ENCODE measurements around the gene NR2C1.
"Not testable (repeated sequence)": the region's sequence is repeated elsewhere in the genome, so short reads cannot be mapped to it uniquely, and the experiment has no call there.

NR2C1 gene

DNA sequence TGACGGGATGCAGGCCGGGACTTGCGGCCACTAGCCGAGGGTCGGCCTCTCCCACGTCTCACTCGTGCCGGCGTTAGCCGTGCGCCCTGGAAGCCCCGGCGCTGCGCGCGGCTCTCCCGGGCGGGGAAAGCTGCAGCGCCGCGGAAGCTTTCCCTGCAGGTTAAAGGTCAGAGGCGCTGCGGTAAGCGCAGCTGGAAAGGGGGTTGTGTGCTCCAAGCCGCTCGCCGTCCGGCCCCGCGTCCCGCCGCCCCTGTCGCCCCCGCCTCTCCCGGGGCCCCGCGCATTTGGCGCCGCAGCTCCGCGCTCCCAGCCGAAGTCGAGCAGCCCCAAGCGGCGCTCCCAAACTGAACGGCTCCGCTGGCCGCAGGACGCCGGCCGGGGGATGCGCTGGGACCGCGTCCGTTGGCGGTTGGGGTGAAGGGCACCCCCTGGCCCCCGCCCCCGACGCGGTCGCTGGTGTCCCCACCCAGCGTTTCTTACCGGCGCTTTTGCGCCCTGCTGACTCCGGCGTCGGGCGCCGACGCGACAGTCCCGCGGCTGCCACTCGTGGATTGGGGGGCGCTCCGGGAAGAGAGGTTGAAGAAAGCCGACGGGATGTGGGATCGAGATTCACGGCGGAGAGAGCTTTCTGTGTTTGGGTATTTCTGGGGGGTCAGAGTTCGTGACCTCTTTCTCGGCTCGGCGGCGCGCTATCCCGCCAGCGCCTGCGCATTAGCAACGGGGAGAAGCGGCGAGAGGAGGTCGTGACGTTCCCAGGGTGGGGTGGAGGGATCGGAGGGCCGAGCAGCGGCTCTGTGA lies at the start of gene NR2C1:
TSS of gene NR2C1 (minus strand) at position 719 of the 798 bp plus-strand sequence. CDS start 6,234 bp downstream, outside the sequence.
- DNase-seq, result peak; percentile 95

DNA sequence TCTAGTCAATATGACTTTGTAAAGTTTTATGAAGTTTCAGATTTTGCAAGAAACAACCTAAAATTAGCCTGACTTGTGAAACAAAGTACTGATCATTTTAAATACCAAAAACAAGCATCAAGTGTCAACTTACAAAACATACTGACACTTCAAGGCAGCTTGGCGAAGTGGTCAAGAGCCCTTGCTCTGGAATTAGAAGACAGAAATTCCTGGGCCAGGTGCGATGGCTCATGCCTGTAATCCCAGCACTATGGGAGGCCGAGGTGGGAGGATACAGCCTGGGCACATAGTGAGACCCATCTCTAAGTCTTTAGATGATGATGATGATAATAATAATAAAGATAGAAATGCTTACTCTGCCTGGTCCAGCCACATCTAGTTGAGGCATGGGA lies 45.4 kb upstream of the NR2C1 start:
- no peak for DNase-seq

DNA sequence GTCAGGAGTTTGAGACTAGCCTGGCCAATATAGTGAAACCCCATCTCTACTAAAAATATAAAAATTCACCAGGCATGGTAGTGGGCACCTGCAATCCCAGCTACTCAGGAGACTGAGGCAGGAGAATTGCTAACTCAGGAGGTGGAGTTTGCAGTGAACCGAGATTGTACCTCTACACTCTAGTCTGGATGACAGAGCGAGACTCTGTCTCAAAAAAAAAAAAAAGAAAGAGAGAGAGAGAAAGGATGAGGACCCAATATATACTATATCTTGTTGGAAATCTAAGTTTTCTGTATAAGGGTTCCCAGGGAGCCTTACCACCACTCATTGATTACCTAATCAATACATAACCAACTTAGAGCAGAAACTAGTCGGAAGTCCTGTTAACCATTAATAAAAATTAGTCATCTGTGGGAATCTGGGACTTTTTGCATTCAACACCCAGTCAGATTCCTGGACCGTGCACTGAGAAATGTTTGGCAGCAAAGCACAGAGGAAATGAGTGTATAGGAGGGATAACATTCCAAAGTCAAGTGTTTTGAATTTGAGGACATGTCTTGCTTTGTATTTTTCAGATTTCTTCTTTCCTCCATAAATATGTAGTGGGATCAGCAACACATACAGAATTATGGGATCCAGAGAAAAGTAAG lies 44.8 kb upstream of the NR2C1 start:
- DNase-seq, result no peak

DNA sequence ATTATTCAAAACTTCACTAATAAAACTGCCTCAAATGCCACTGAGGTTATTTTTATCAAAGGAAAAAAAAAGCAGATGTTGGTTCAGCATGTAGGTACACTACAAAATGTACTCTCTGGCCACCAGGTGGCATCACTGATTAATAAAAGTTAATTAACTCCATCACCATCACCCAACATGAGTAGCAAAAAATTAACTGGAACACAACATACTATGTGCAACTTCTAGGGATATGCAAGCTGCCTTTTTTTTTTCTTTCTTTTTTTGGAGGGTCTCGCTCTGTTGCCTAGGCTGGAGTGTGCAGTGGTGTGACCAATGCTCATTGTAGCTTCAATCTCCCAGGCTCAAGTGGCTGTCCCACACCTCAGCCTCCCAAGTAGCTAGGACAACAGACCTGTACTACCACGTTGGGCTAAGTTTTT lies 43.8 kb upstream of the NR2C1 start:
- DNase-seq, result peak; percentile 77

DNA sequence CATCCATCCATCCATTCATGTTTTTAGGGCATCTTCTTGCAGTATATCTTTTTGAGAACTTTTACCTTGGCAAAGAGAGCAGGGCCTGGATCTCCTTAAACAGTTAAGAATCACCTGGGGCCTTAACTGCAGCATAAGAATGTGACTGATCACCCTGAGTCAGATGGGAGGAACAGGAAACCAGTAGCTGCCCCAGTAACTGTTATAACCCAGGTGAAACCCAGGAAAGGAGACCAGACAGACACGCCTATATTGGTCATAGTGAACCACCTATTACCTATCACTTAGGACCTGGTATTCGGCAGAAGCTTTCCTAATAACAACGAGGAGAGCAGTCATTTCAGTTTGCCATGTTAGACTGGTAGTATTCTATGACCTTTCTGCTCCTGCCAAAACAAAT lies 43.4 kb upstream of the NR2C1 start:
- DNase-seq, result no peak

DNA sequence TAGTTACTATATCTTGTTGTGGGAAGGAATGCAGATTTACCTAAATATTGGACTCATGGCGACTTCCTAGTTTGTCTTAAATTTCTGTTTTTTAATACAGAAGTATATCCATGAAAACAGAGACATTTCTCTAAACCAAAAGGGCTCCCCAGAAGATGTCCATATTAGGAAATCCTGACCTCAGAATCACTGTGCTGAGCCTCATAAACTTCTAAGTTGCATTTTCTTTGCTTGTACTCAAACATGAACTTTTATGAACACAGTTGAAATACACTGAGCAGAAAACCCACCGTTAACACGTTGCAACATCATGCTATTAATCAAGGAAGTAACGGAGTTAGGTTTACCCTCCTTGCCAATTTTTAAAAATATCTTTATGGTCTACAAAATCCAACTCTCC lies 42.9 kb upstream of the NR2C1 start:
- DNase-seq, result no peak

DNA sequence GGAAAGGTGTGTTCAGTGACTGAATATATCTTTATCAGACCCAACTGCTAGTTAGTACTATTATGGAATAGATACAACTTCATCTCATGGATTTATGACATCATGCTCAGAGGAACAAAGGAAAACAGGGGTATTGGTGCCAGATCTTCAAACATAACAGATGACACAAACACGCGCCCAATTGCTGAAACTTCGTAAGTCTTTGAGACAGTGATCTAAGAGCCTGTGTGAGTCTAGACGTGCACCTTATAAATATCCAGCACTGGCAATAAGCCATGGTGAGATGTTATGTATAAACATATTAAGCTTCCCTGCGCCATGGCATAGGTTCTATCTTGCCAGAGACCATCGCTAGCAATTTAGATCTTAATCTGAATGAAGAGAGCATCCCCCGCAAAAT lies 42.2 kb upstream of the NR2C1 start:
- DNase-seq, result no peak

DNA sequence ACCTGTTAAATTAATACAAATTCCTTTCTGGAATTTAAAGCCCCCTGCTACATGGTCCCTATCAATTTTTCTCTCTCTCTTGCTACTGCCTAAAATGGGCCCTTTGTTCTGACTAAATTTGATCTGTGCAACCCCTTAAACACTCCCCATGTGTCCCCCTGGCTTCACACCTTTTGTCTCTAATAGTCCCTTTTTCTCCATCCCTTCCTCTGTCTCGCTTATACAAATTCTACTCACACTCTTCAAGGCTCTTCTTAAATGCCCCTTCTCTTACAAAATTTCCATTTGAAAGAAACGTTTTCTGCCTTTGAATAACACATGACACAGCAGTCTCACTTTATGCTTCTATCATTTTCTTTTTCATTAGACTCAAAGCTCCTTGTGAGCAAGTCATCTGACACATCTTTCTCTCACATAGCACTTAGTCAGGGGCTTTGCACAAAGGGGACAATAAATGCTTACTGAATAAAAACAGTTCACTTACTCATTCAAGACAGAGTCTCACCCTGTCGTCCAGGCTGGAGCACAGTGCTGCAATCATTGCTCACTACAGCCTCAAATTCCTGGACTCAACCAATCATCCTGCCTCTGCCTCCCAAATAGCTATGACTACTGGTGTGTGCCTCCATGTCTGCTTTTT lies 41.5 kb upstream of the NR2C1 start:
- no peak for DNase-seq

DNA sequence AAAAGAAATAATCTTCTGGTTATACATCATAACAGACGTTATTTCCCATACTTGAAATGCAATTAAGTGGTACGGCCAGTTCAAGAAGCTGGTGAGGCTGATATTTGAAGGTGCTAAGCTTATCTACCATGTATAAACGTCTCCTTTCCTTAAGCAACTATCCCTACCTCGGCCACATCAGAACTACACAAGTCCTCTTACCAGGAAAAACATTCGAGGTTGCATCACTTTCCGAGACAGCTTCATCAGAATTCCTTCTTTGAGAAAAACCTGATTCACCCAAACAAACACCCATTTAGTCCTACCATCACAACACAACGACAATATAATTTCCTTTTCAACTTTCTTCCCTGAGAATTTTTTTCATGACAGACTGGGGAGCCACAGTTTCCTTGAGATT lies 33.9 kb upstream of the NR2C1 start:
- no peak for DNase-seq

DNA sequence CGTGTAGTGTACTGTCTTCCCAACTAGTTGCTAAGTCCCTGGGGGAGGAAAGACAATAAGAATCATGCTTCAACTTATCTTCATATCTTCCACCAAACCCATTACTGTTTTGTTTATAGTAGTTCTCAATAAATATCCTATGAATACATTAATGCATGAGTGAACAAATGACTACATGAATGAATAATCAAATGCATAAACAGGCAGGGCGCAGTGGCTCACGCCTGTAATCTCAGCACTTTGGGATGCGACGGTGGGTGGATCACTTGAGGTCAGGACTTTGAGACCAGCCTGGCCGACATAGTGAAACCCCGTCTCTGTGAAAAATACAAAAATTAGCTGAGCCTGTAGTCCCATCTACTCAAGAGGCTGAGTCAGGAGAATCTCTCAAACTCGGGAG lies 32.1 kb upstream of the NR2C1 start:
- DNase-seq, result no peak

DNA sequence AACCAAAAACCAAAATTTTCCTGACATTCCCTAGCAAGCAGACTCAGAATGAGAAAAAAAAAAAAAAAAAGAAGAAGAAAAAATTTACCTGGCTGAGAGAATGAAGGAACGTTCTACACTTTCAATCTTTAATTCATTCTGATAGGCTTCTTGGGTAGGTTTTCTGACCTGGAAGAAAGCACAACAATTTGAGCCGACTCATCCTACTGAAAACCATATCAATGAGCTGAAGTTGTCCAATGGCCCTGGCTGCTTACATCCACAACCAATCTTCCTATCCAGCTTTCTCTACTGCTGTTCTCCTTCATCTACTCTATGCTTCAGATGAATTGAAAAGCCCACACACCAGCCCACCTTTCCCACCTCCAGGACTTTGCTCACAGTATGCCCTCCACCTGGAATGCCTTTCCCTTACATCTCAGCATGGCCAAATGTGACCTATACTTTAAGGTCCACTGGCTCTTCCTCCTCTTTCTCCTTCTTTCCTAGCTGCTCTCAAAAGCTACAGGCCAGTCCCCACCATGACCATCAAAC lies 31.6 kb upstream of the NR2C1 start:
- no peak for DNase-seq

DNA sequence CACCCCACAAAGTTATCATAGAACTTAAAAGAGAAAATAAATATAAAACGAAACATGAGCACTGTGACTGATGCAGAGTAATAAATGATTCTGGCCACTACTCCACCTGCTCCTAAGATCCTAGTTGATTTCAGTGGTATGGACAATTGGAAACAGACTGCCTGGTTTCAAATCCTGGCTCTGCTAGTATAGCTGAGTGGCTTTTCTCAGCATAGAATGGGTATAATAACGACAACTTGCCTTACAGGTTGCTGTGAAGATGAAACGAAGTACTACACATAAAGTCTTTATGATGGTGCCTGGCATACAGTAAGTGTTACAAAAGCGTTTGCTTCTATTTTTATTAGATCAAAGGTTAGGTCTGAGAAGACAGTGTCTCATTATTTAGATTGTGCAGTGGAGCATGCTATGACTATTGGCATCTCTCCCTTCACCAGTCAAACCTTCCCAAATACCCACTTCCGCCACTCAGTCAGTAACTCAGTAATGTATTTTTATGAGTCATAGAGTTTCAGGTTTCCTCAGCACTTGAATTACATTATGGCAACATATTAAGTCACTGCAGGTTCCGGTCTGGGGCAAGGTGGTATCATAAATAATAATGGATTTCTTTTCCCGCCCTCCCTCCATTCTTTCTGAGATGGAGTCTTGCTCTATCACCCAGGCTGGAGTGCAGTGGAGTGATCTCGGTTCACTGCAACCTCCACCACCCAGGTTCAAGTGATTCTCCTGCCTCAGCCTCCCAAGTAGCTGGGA lies 29.7 kb upstream of the NR2C1 start:
- peak; percentile 15 for DNase-seq

DNA sequence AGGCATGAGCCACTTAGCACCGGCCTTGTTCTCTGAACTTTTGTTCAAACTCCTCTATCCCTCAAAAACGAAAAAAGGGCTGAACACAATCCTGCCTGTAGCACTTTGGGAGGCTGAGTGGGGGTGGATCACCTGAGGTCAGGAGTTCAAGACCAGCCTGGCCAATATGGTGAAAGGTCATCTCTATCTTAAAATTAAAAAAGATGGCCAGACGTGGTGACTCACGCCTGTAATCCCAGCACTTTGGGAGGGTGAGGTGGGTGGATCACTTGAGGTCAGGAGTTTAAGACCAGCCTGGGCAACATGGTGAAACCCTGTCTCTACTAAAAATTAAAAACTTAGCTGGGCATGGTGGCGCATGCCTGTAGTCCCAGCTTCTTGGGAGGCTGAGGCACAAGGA lies 28.5 kb upstream of the NR2C1 start:
- DNase-seq, result not testable (repeated sequence)

DNA sequence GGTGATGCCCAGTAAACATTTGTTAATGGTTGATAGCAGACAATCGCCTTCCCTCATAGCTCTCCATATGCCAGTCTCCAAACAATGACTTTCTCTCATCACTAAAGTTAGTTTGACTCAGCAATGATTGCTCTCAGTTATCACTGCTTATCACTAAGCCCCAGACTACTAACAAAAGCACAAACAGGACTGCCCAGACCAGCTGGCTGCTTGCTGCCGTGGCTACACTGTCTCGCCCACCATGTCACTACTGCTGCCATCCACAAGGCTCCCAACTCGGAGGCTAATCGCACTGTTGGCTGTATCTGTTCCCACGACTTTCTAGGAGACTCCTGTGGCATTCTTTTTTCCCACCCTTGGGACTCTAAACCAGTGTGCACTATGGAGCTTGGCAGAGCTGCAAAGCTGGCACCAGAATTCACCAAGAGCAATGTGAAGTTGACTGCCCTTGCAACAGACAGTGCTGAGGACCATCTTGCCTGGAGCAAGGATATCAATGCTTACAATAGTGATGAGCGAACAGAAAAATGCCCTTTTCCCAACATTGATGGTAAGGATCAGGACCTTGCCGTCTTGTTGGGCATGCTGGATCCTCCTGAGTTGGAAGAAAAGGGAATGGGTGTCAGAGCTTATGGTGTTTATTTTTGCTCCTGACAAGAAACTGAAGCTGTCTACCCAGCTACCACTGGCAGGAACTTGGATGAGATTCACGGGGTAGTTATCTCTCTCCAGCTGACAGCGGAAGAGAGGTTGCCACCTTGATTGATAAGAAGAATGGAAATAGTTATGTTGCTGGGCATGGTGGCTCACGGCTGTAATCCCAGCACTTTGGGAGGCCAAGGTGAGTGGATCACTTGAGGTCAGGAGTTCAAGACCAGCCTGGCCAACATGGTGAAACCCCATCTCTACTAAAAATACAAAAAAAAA lies 27.1 kb upstream of the NR2C1 start:
- DNase-seq, result no peak

DNA sequence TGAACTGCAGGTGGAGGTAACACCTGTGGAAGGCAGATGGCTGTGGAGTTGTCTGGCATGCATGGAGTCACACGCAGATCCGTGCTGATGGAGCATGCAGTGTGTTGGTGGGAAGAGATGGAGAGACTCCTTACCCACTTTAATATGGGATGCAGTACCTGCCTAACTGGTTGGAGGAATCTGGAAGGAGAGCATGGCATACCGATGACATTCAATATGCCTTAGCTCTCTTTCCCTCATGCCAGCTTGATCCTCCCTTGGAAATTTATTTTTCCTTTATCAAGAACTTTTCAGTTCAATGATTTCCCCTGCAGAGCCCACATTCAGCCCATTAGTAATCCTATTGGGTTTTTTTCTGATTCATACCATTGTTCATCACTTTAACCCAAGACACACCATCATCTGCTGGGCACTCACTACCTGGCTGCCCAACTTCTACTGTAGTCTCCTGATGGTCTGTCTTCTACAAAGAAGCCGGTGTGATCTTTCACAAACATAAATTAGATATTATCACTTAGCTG lies 25.9 kb upstream of the NR2C1 start:
- DNase-seq, result no peak

DNA sequence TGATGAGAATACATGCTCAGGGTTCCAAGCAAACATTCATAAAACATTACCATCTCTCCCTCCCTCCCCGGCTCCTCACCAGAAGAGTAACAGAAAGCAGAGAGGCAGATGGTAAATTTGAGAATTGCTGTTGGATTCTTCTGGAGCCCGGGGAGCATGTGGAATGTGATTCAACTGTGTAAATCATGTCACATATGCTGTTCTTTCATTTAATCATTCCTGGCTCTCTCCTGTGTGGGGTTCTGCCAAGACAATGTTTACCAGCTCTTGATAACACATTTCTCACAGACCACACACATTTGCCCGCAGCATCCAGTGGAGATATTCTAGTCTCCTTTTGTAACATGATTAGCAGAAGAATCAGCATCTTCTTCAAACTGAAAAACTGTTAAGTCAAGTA lies 23.4 kb upstream of the NR2C1 start:
- DNase-seq, result no peak

DNA sequence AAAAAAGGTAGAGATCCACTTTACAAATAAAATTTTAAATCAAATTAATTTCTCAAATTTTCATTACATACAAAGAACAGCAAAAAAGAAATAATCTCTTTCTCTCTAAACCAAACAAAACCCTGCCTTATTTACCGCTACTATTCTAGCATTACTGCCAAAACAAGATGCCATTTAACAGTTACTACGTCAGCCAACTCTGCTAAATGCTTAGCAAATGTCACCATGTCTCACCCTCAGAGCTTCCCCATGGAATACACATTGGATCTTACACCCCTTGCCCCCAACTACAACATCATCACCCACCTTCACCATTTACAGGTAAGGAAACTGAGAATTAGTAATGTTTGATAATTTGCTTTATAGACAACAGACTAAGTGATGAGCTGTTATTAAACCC lies 23.0 kb upstream of the NR2C1 start:
- no peak for DNase-seq

DNA sequence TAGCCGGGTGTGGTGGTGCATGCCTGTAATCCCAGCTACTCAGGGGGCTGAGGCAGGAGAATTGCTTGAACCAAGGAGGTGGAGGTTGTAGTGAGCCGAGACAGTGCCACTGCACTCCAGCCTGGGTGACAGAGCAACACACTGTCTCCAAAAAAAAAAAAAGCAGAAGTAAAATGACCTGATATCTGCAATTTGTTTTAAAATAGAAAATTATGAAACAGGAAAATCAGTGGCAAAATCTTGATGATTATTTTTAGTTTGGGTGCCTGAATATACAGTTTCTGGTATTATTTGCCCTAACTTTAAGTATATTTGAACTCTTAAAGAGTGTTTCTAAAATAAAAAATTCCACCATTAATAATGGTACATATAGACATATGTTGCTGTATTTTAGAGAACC lies 22.4 kb upstream of the NR2C1 start:
- not testable (repeated sequence) for DNase-seq

DNA sequence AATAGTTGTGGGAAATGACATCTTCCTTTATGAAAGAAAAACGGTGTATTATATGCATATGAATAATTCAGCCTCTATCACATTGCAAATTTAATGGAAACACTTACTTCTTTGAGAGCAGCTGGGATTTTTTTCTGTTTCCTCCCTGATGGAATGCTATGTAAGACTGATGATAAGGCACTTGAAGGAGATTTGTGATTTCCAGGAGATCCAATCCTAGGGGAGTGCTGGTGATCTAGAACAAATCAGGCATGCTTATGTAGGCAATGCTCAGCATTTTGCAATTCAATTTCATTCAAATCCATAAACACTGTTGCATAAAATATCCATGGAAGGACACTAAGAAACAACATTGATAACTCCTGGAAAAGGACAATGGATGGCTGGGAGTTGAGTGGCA lies 16.0 kb upstream of the NR2C1 start:
- DNase-seq, result no peak

DNA sequence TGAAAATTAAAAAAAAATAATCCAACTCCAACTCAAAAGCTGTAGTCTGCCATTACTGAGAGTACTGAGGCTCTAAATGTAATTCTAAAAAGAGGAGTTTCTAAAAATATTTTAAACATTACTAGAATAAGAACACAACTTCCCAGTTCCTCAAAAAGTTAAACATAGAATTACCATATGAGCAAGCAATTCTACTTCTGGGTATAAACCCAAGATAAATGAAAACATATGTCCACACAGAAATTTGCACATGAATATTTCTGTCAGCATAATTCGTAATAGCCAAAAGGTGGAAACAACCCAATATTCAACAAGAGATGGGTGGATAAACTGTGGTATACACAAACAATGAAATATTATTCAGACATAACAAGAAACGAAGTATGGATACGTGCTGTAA lies 15.0 kb upstream of the NR2C1 start:
- no peak for DNase-seq

DNA sequence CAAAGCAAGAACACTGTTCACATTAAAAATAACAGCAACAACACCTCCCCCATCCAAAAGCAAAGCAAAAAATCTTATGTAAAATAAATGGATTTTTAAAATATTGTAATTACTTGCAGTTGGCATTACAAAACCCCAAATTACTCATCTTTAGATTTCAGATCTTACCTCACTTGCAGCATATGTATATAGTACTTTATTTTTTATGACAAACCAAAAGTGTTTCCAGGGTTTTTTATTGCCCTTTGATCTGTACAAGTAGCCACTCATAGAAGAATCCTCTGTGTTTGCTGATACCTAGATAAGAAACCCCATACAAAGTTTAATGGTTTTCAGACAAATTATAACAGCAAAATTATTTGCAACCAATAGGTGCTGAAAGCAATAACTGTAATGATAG lies 12.2 kb upstream of the NR2C1 start:
- no peak for DNase-seq

DNA sequence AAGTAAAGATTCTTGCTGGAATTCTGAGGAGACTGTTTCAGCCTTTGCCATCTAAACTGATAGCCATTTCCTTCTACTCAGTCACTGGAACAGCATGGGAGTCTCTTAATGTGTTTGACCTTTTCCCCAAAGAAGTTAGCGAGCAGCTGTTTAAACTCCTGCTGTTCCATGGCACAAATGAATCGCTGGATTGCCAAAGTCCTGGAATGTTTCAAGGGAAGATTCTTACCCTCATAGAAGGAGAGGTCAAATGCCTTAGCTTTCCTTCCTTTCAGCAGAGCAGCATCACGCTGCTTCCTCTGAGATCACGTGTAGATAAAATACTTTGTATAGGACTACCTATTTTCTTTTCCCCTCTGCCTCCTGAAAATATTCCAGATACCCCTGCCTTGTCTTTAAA lies 10.5 kb upstream of the NR2C1 start:
- DNase-seq, result no peak
